ENCODE measurements around the gene PRIMPOL. TPM values are rescaled to one million over a fixed set of nuclear protein-coding genes. Genes with fewer than 3 reads are reported as not detected.
"Not testable (repeated sequence)": the region's sequence is repeated elsewhere in the genome, so short reads cannot be mapped to it uniquely, and the experiment has no call there.

Gene PRIMPOL
- total RNA-seq, 1 experiment from 2014 or later = 12.7 TPM

DNA sequence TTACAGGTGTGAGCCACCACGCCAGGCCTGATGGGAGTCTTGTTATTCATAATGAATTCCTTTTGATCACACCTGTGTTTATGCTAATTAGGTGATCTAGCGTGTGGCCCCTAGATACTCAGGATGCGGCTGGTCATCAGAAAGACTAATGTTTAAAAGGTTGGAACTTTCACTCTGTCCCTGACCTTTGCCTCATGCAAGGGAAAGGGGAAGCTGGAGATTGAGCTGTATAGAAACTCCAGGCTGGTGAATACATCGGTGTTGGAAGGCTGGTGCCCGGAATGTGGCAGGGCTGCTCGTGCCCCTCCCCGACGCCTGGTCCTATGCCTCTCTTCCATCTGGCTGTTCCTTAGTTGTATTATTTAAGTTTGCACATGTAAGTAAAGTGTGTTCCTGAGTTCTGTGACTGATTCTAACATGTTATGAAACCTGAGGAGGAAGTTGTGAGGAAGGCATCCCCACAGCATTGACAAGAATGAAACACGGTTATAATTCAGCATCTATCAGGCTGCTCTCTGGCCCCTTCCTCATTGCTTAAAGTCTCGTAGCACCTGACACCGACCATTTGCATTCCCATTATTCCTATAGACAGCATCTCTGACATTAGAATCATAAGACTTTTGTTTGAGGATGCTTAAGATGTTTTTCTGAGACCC is 29.2 kb upstream of the PRIMPOL start:
- TF ChIP-seq, protein P1, sequence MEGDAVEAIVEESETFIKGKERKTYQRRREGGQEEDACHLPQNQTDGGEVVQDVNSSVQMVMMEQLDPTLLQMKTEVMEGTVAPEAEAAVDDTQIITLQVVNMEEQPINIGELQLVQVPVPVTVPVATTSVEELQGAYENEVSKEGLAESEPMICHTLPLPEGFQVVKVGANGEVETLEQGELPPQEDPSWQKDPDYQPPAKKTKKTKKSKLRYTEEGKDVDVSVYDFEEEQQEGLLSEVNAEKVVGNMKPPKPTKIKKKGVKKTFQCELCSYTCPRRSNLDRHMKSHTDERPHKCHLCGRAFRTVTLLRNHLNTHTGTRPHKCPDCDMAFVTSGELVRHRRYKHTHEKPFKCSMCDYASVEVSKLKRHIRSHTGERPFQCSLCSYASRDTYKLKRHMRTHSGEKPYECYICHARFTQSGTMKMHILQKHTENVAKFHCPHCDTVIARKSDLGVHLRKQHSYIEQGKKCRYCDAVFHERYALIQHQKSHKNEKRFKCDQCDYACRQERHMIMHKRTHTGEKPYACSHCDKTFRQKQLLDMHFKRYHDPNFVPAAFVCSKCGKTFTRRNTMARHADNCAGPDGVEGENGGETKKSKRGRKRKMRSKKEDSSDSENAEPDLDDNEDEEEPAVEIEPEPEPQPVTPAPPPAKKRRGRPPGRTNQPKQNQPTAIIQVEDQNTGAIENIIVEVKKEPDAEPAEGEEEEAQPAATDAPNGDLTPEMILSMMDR (IDR thresholded peaks at IDR 0.05; ENCODE audit: unreplicated experiment) = no peak
- Mint-ChIP-seq H3K4me3 (ENCODE audit: low read depth, unreplicated experiment) (no peak overlapping the region), H3K9me3 (ENCODE audit: low read depth, unreplicated experiment) (peaks cover under 1% of the 10 kb centered on the region), H3K27me3 (ENCODE audit: unreplicated experiment) (no peaks in the 10 kb centered on the region), H3K4me1 (ENCODE audit: low read depth, unreplicated experiment) (peaks cover 17% of the 10 kb centered on the region), H3K27ac (ENCODE audit: unreplicated experiment) (no peak overlapping the region), H3K36me3 (ENCODE audit: insufficient read depth, unreplicated experiment) (peaks cover 4% of the 10 kb centered on the region)
- CTCF ChIA-PET = no interaction called here
- BruUV-seq (replicated peaks) = no TSS peak
- intact Hi-C loops (cut with micrococcal nuclease; ENCODE audit: unreplicated experiment) = no loop called here
- no peak for DNase-seq

DNA sequence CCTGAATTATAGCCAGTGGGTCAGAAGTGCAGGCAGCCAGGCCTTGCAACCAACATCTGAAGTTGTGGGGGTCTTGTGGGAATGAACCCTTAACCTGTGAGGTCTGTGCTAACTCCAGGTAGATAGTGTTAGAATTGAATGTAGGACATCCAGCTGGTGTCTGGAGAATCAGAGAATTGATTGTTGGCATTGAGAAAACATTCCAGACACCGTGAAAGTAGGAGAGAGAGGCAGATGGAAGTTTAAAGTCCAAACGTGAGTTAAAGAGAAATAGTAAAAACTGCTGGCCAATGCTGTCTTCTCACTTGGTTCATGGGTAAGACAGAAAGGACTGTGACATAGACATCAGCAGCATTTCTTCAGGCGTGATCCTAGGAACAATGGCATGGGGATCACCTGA is 28.0 kb upstream of the PRIMPOL start:
- intact Hi-C loops (cut with micrococcal nuclease; ENCODE audit: unreplicated experiment) = no loop called here
- BruUV-seq (replicated peaks) = no TSS peak
- TF ChIP-seq, protein P1 (IDR thresholded peaks at IDR 0.05; ENCODE audit: unreplicated experiment) = no peak
- Mint-ChIP-seq H3K36me3 (ENCODE audit: insufficient read depth, unreplicated experiment) (peaks cover 12% of the 10 kb centered on the region), H3K27me3 (ENCODE audit: unreplicated experiment) (no peaks in the 10 kb centered on the region), H3K4me3 (ENCODE audit: low read depth, unreplicated experiment) (no peak overlapping the region), H3K9me3 (ENCODE audit: low read depth, unreplicated experiment) (peaks cover 4% of the 10 kb centered on the region), H3K4me1 (ENCODE audit: low read depth, unreplicated experiment) (peaks cover 23% of the 10 kb centered on the region), H3K27ac (ENCODE audit: unreplicated experiment) (no peak overlapping the region)
- no peak for DNase-seq
- CTCF ChIA-PET = no interaction called here

DNA sequence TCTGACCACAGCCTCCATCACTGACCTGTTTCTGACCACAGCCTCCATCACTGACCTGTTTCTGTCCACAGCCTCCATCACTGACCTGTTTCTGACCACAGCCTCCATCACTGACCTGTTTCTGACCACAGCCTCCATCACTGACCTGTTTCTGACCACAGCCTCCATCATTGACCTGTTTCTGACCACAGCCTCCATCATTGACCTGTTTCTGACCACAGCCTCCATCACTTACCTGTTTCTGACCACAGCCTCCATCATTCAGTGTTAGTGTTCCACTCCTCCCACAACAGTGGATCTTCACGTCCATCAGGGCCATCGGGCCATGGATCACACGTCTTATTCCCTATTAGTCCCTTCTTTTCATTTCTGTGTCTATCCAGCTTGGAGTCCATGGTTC is 25.0 kb upstream of the PRIMPOL start:
- DNase-seq; H3K27me3 Mint-ChIP-seq (ENCODE audit: unreplicated experiment); CTCF ChIA-PET; H3K27ac Mint-ChIP-seq (ENCODE audit: unreplicated experiment); intact Hi-C loops (cut with micrococcal nuclease; ENCODE audit: unreplicated experiment); BruUV-seq (replicated peaks); H3K4me3 Mint-ChIP-seq (ENCODE audit: low read depth, unreplicated experiment); H3K9me3 Mint-ChIP-seq (ENCODE audit: low read depth, unreplicated experiment): not testable (repeated sequence)
- H3K4me1 Mint-ChIP-seq (ENCODE audit: low read depth, unreplicated experiment) = peaks cover 15% of the 10 kb centered on the region
- H3K36me3 Mint-ChIP-seq (ENCODE audit: insufficient read depth, unreplicated experiment) = peaks cover 12% of the 10 kb centered on the region

DNA sequence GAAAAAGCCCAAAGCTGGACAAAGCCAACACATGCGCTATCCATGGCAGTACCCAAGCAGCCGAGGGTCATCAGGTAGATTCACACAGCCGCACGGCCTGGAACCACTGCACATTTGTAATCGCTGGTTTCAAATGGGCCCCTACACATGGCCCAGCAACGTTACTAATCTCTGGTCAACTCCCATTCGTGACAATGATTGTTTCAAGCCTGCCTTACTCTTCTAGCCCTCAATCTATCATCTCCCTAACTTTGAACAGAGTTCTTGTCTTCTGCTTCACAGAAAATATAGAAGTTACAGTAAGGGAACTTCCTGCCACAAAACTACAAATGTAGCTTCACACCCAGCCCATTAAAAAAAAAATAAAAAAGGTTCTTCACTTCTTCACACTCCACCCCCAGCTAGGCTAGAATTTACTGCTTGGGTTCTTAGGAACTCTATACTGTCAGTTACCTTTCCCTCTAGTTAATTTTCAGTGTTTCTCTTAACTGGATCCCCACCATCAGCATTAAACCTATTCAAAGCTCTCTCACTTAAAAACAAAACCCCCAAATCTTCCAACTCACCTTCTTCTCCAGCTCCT is 24.5 kb upstream of the PRIMPOL start:
- peak overlapping the region; percentile 27 for H3K27ac Mint-ChIP-seq (ENCODE audit: unreplicated experiment)
- BruUV-seq (replicated peaks) = no TSS peak

DNA sequence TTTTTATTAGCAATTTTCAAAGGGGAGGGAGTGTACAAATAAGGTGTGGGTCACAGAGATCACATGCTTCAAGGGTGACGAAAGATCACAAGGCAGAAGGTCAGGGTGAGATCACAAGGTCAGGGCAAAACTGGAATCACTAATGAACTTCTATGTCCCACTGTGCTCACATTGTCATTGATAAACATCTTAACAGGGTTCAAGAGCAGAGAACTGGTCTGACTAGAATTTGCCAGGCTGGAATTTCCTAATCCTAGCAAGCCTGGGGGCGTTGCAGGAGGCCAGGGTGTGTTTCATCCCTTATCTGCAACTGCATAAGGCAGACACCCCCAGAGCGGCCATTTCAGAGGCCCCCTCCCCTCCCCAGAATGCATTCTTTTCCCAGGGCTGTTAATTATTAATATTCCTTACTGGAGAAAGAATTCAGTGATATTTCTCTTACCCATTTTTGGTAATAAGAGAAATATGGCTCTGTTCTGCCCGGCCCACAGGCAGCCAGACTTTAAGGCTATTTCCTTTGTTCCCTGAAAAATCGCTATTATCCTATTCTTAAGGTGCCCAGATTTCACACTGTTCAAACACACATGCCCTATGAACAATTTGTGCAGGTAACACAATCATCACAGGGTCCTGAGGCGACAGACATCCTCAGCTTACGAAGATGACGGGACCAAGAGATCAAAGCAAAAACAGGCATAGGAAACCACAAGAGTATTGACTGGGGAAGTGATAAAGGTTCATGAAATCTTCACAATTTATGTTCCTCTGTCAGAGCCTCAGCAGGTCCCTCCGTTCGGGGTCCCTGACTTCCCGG is 23.5 kb upstream of the PRIMPOL start:
- peak; percentile 36 for DNase-seq
- intact Hi-C loops (cut with micrococcal nuclease; ENCODE audit: unreplicated experiment); BruUV-seq (replicated peaks); H3K9me3 Mint-ChIP-seq (ENCODE audit: low read depth, unreplicated experiment); H3K4me3 Mint-ChIP-seq (ENCODE audit: low read depth, unreplicated experiment); H3K27me3 Mint-ChIP-seq (ENCODE audit: unreplicated experiment); CTCF ChIA-PET: not testable (repeated sequence)
- peak overlapping the region; percentile 27 for H3K27ac Mint-ChIP-seq (ENCODE audit: unreplicated experiment)
- peaks cover 15% of the 10 kb centered on the region for H3K4me1 Mint-ChIP-seq (ENCODE audit: low read depth, unreplicated experiment)
- H3K36me3 Mint-ChIP-seq (ENCODE audit: insufficient read depth, unreplicated experiment) = peaks cover 17% of the 10 kb centered on the region

More for the DNA sequence above, 24.5 kb upstream of the PRIMPOL start:
- H3K27me3 Mint-ChIP-seq (ENCODE audit: unreplicated experiment) = no peaks in the 10 kb centered on the region
- H3K9me3 Mint-ChIP-seq (ENCODE audit: low read depth, unreplicated experiment) = peaks cover 4% of the 10 kb centered on the region
- H3K4me3 Mint-ChIP-seq (ENCODE audit: low read depth, unreplicated experiment) = no peak overlapping the region
- CTCF ChIA-PET = no interaction called here
- peaks cover 13% of the 10 kb centered on the region for H3K36me3 Mint-ChIP-seq (ENCODE audit: insufficient read depth, unreplicated experiment)
- intact Hi-C loops (cut with micrococcal nuclease; ENCODE audit: unreplicated experiment) = no loop called here
- peaks cover 15% of the 10 kb centered on the region for H3K4me1 Mint-ChIP-seq (ENCODE audit: low read depth, unreplicated experiment)
- no peak for DNase-seq
- TF ChIP-seq, protein P1 (IDR thresholded peaks at IDR 0.05; ENCODE audit: unreplicated experiment) = no peak
